GM12873 (cell line): ENCODE results near the gene GPC5.

Experiments used
- TF ChIP-seq, protein P1 (sequence below): IDR thresholded peaks from 2 replicates; pipeline ENCODE4 v1.5.1; 2012; ENCODE audit warnings: low read depth, mild to moderate bottlenecking, moderate library complexity, low read length, control low read depth; ENCODE audit not compliant: insufficient read depth; ENCODE audit errors: missing control alignments

The GPC5 gene

DNA sequence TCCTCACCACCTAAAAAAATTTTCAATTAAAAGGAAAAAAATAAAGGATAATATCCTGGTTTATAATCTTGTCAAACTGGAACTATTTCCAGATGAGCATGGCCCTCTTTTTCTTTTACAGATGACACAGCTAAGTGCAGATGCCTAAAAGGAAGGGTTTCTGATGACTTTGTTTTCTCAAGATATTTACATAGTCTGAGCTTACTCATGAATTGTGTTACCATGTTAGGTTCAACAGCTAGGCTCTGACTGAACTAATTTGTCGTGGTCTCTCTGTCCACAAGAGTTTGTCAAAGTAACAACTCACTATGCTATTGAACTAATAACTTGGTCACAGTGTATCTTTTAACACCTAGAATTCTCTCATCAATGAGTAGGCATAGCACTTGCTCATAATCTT, 780.8 kb downstream of the GPC5 start:
- TF ChIP-seq, protein P1, sequence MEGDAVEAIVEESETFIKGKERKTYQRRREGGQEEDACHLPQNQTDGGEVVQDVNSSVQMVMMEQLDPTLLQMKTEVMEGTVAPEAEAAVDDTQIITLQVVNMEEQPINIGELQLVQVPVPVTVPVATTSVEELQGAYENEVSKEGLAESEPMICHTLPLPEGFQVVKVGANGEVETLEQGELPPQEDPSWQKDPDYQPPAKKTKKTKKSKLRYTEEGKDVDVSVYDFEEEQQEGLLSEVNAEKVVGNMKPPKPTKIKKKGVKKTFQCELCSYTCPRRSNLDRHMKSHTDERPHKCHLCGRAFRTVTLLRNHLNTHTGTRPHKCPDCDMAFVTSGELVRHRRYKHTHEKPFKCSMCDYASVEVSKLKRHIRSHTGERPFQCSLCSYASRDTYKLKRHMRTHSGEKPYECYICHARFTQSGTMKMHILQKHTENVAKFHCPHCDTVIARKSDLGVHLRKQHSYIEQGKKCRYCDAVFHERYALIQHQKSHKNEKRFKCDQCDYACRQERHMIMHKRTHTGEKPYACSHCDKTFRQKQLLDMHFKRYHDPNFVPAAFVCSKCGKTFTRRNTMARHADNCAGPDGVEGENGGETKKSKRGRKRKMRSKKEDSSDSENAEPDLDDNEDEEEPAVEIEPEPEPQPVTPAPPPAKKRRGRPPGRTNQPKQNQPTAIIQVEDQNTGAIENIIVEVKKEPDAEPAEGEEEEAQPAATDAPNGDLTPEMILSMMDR = no peak

DNA sequence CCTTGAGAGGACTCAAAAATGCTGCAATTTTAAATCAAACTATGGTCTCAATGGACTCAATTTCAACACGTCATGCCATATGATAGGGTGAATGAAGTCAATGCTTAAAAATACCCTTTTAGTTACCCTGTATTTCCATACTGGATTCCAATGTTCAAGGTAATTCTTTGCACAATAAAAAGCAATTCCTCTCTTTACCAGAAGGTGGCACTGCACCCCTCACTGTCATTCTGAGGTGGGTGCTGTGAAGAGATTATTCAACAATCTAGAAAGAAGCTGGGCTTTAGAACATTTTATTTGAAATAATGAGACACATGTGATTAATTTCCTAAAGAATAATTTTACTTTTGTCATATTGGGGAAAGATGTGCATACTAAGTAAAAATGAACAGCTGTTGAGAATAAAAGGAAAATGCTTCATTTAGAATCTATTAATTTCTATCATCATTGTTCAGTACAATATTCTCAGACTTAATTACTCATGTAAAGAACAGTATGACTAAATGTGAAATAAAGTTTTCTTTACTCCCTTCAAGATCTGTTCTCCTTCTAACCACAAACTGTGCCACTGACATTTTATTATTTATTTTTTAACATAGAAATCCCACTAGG, 789.1 kb downstream of the GPC5 start:
- TF ChIP-seq, protein P1 = peak; percentile 69

DNA sequence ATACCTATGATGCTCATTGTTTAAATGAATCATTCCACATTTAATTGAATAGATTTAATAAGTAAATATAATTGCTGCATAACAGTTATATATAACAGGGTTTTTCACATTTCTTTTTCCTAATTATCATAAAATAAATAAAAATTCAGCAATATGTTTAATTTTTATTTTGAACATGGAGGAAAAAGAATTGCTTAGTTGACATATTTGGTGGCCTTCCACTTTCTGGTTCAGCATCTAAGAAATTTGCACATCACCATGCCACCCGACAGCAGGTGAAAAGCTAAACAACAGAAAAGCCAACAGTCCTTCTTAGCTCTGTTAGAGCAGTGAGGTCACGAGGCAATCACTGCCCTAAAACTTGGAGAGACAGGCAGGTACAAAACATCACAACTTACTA, 790.2 kb downstream of the GPC5 start:
- TF ChIP-seq, protein P1 = no peak

DNA sequence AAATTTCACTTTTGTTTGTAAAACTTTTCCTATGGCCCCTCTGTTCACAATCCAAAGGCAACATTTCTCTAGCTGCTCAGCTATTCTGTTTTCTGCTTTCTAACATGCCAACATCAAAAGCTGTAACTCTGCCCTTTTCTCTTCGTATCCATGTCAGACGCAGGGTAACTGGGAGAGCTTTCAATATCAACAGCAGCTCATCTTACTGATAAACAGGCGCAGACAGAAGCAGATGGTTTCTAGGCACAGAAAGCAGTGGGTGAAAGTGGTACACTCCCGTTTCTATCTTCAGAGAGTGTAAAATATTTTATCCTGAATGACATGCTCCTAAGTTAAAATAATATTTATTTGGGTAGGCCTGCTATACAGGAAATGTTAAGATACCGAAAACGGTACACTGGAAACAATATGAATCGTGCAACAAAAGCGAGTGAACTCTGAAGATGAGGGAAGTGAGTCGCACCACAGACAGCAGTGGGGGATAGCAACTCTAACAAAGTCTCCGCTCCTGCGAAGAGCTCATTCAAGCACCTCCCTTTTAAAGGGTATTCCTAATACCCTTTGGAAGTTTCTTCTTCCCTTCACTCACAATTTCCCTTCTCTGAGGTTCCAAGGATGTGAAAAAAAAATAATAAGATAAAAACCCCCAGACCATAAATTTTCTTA, 798.3 kb downstream of the GPC5 start:
- TF ChIP-seq, protein P1 = no peak

DNA sequence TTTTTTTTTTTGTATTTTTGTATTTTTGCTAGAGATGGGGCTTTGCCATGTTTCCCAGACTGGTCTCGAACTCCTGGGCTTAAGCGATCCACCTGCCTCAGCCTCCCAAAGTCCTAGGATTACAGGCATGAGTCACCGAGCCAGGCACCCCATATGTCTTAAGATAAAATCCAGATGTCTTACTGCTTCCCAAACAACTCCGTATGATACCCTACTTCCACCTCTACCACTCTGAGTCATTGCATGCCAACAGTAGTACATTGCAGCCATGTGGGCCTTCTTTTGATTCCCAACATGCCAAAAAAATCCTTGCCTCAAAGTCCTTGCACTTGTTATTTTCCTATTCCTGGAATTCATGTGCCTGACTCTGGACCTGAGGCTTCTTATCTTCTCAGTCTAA, 799.2 kb downstream of the GPC5 start:
- TF ChIP-seq, protein P1 = no peak

DNA sequence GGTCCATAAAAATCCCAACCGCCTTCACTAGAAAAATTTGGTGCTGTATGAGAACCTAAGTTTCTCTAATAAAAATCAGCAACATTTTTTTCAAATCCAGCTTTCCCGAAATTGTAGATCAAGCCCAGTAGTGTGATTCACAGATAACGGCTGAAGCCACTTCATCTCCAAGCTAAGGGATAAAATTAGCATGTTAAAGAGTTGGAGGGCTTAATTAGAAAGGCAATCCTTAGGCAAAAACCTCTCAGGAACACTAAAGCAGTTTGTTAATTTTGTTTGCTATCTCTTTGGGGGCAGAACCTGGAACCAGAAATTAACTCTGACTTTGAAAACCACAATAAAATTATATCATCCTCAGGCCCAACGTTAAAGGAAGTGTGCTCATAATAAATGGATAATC, 820.2 kb downstream of the GPC5 start:
- TF ChIP-seq, protein P1 = no peak

DNA sequence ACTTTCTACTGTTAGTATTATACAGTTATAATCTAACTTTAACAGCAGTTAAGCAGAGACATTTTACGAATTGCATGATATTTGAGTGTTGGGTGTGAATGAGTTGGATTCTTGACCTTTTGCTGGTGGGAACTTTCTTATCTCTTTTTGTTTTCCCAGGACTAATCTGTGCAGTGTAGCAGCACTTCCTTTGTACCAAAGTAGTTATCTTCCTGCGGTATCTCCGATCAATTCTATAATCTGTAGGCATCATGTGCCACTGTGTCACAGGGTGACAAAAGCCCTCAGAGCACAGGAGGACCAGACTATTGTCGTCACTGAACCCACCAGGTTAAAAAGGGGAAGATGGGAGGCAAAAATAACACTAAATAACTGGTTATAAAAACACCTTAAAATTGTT, 823.5 kb downstream of the GPC5 start:
- TF ChIP-seq, protein P1 = no peak
